Endothelial cell (in vitro differentiated cells): Measurements from ENCODE around the gene IQSEC1. TPM values are rescaled to one million over a fixed set of nuclear protein-coding genes. Genes with fewer than 3 reads are reported as not detected.

Experiments used
- DNase-seq: peaks from one replicate; pipeline ENCODE4 v3.0.0; 2021; ENCODE audit warnings: low spot score
- H3K27ac Mint-ChIP-seq: one replicate; pipeline ENCODE4 v1.8.0; 2021; ENCODE audit warnings: mixed read lengths, inconsistent platforms; ENCODE audit not compliant: unreplicated experiment
- H3K27me3 Mint-ChIP-seq: one replicate; pipeline ENCODE4 v1.8.0; 2021; ENCODE audit warnings: mild to moderate bottlenecking, moderate library complexity, mixed read lengths, inconsistent platforms; ENCODE audit not compliant: unreplicated experiment
- H3K36me3 Mint-ChIP-seq: one replicate; pipeline ENCODE4 v1.8.0; 2021; ENCODE audit warnings: mild to moderate bottlenecking, low read depth, mixed read lengths, inconsistent platforms; ENCODE audit not compliant: unreplicated experiment
- H3K4me1 Mint-ChIP-seq: one replicate; pipeline ENCODE4 v1.8.0; 2021; ENCODE audit warnings: mild to moderate bottlenecking, mixed read lengths, inconsistent platforms; ENCODE audit not compliant: unreplicated experiment
- H3K4me3 Mint-ChIP-seq: one replicate; pipeline ENCODE4 v1.8.0; 2021; ENCODE audit warnings: mild to moderate bottlenecking, mixed read lengths, inconsistent platforms; ENCODE audit not compliant: unreplicated experiment
- H3K9me3 Mint-ChIP-seq: one replicate; pipeline ENCODE4 v1.8.0; 2021; ENCODE audit warnings: mixed read lengths, inconsistent platforms; ENCODE audit not compliant: unreplicated experiment
- CTCF ChIP-seq: fragments of 200-600 bp; sonication (generic); IDR thresholded peaks from one replicate; pipeline ENCODE4 v1.5.0; 2021; ENCODE audit warnings: antibody characterized with exemption; ENCODE audit not compliant: unreplicated experiment
- total RNA-seq: library from RNA; stranded (reverse); fragmentation: NEBNext Ultra II Directional; extraction: Animal tissue kit (Norgen Biotek cat#: 25700); gene quantifications from one replicate; pipeline ENCODE4 v1.2.1, GENCODE V29; 2021; ENCODE audit not compliant: unreplicated experiment

IQSEC1 gene
- total RNA-seq, 1 donor from 2014 or later, result 75.3 TPM

- Mint-ChIP-seq H3K4me1 (peaks cover 17% of the 10 kb centered on the region), H3K4me3 (no peak overlapping the region), H3K27me3 (peaks cover 23% of the 10 kb centered on the region), H3K36me3 (peaks cover 14% of the 10 kb centered on the region), H3K9me3 (peaks cover 3% of the 10 kb centered on the region), H3K27ac (no peak overlapping the region)
- no peak for TF ChIP-seq CTCF
- no peak for DNase-seq
Observed at GRCh38 chr3:13019243-13020095, 53.8 kb downstream of the IQSEC1 start.

GRCh38 chr3:13018561-13019242 lies 54.5 kb downstream of the IQSEC1 start:
- Mint-ChIP-seq H3K27ac (no peak overlapping the region), H3K27me3 (peaks cover 17% of the 10 kb centered on the region), H3K4me1 (peaks cover 17% of the 10 kb centered on the region), H3K9me3 (peaks cover 3% of the 10 kb centered on the region), H3K4me3 (no peak overlapping the region), H3K36me3 (peaks cover 14% of the 10 kb centered on the region)
- no peak for TF ChIP-seq CTCF
- no peak for DNase-seq

GRCh38 chr3:13018043-13018451 lies 55.2 kb downstream of the IQSEC1 start:
- no peak for DNase-seq
- Mint-ChIP-seq H3K4me1 (peaks cover 17% of the 10 kb centered on the region), H3K27ac (no peak overlapping the region), H3K4me3 (no peak overlapping the region), H3K36me3 (peaks cover 14% of the 10 kb centered on the region), H3K9me3 (peaks cover 3% of the 10 kb centered on the region), H3K27me3 (peaks cover 21% of the 10 kb centered on the region)
- TF ChIP-seq CTCF, result no peak

GRCh38 chr3:13017361-13018042 lies 55.7 kb downstream of the IQSEC1 start:
- no peak overlapping the region for H3K27ac Mint-ChIP-seq
- peaks cover 3% of the 10 kb centered on the region for H3K9me3 Mint-ChIP-seq
- no peak for TF ChIP-seq CTCF
- peaks cover 22% of the 10 kb centered on the region for H3K27me3 Mint-ChIP-seq
- DNase-seq, result no peak
- peaks cover 17% of the 10 kb centered on the region for H3K4me1 Mint-ChIP-seq
- H3K36me3 Mint-ChIP-seq, result peaks cover 14% of the 10 kb centered on the region
- H3K4me3 Mint-ChIP-seq, result peak overlapping the region; percentile 7
